Fibroblast of skin of scalp (primary cell): ENCODE measurements around the gene DST.
A peak's percentile ranks its signal among the peaks of the same experiment; 100 is the strongest.
"Not testable (repeated sequence)": the region's sequence is repeated elsewhere in the genome, so short reads cannot be mapped to it uniquely, and the experiment has no call there.

ENCODE experiments used
- DNase-seq: peaks from one replicate; pipeline ENCODE4 v3.0.0-alpha.2; 2013

Gene DST

GRCh38 chr6:56661338-56661737 is 18.6 kb upstream of the DST start:
- not testable (repeated sequence) for DNase-seq

- DNase-seq: no peak
These were observed 17.7 kb upstream of the DST start for GRCh38 chr6:56660381-56660730.

DNA sequence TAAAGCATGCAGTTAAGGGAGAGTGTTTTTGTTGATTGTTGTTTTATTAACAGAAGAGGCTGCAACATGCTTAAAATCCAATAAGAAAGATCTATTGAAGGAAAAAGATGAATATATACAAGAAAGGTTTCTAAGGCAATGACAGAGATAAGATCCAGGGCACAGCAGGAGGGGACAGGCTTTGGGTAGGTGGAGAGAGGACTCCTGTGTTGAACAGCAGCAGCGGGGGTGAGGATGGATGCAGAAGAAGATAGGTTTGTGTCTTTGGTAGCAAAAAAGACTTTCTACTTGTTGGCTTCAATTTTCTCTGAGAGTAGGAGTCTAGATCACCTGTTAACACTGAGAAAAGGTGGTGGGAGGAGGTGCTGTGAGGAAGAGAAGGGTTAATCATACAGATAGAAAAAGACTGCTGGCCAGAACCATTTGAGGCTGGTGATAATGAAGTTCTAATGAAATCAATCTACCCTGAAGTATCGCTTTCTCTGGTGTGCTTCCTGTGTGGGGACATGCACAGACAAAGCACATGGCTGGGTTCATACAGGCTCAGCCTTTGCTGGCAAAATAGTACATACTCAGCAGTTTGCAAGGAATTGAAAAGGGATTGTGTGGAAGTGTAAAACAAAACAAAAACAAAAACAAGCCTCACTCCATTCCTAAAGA is 17.2 kb upstream of the DST start:
- DNase-seq: no peak

DNA sequence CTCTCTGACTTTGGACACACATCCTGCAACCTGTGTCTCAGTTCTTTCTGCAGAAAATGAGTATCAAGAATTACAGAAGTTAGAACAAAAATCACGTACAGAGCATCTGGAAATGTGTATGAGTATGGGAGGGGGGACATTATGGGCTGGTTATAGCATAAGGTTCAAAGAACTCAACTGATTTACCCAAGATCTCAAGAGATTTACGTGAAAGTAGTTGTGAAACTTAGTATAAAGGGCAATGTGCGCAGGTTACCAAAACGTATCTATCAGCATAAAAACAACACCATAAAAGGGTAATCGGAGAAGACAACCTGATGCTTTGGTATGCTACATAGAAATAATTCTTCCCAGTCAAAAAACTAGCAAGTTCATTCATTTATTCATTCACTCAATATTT is 15.6 kb upstream of the DST start:
- no peak for DNase-seq

GRCh38 chr6:56657354-56657753 is 14.7 kb upstream of the DST start:
- DNase-seq: no peak

DNA sequence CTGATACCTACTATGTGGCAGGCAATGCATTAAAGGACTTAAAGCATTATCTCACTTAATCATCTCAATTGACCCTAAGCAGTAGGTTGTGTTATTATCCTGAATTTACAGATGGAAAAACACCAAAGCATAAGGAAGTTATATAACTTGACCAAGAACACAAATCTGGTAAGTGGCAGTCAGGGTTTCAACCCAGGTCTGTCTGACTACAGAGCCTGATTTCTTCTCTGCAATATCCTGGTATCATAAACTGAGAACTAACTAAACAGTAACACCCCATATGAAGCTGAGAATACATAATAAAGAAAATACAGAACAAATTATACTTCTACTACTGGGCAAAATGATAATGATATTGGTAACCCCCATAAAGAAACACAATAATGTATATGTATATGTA is 13.8 kb upstream of the DST start:
- DNase-seq: no peak

DNA sequence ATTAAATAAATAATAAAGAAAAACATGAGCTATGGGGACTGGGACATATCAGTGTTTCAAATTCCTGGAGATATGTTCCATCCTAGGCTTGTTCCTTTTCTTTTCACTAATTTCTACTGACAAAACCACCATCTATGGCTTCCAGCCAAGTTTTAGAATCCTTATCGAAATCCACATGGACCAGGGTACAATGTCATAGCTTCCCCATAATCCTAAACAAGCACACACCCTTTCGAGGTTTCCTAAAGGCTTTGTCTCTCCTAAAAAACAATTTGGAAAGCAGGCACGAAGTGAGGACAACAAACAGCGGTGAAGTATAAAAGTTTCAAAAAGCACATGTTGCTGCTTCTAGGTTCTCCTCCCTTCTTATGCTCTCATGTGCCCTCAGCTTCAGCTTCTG is 13.3 kb upstream of the DST start:
- no peak for DNase-seq

- no peak for DNase-seq
These were observed 12.6 kb upstream of the DST start for GRCh38 chr6:56655249-56655648.

- DNase-seq: peak; percentile 58
These were observed 10.3 kb upstream of the DST start for GRCh38 chr6:56652994-56653393.

DNA sequence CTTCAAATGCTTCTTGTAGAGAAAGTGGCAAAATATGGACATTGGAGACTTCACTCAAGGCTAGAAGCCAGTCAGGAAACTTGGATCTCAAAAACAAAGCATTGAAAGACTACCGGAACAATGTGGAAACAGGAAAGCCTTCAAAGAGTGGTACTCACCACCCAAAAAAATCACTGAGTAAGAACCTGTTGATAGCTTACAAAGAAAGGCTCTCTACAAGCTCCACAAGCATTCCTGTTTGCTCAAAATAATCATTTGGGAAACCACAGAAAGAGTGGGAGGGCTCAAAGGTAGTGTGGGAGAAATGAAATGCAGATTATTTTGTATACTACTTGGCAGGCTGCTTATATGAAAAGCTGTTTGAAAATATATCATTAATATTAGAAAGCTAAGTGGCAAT is 9.5 kb upstream of the DST start:
- no peak for DNase-seq

DNA sequence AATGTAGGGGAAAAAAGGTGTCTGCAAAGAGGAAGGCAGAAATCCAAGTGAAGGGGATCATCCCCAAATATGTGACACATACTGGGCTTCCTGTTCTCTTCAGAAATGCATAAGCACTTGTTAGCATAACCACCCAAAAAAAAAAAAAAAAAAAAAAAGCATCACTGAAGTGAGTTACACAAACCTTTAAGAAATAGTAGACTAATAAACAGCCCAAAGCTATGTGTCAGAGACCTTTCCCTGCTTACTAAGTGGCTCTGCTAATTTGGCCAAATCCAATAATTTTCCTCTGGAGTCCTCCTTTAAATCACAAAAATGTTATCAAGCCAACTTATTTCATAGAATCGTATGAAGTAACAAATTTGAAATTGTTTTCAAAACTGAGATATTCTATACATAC is 7.5 kb upstream of the DST start:
- DNase-seq: no peak

DNA sequence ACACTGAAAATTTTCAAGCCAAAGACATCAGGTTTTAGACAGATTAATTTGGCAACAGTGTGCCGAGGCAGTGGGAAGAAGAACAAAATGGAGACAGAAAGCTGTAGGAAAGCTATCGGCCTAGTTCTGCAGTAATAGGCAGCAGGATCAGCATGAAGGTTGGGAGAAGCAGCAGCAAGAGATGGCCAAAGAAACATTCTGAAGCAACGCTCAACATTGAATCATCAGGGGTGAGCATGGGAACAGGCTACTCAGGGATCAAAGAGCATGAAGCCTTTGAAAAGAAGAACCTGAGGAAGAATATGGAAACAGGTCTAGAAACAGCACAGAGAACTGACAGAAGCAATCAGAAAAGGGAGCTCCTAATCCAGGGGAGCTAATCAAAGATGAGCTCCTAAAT is 7.1 kb upstream of the DST start:
- no peak for DNase-seq

- DNase-seq: no peak
These were observed 6.5 kb upstream of the DST start for GRCh38 chr6:56649053-56649769.

- no peak for DNase-seq
These were observed 4.6 kb upstream of the DST start for GRCh38 chr6:56647172-56647762.

DNA sequence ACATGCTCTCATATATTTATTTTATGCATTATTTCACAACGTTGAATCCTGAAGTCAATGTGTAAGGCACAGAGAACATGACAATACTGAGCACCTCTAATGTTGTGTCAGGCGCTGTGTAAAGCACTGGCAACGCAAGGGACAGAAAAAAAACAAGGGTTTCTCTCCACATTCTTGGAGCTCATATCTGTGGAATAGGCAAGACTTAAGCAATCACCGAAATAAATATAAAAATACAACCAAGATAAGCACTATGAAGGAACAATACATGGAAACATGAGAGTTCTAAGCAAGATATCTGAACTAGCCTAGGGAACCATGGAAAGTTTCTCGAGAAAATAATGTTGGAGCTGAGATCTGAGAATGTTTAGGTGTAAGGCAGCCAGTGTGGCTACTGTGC is 1.7 kb upstream of the DST start:
- DNase-seq: no peak

- DNase-seq: peak; percentile 41
These were observed 845 bp upstream of the DST start for GRCh38 chr6:56643379-56644089.

GRCh38 chr6:56640374-56640773 is 2.3 kb downstream of the DST start:
- no peak for DNase-seq

DNA sequence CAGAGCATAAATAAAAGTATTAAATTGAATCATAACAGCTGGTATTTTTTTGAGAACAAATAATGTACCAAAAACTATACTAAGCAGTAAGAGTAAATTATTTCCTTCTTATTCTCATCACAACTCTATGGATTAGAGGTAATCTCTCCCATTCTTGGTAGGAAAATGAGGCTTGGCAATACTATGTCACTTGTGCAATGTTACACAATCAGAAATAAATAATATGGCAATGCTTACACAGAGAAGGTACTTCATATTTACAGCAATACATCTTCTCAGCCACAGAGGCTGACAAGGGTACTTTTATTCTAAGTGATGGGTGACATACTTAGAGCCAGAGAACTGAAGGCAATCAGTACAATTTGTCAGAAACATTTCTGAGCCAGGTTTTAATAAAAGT is 3.9 kb downstream of the DST start:
- DNase-seq: no peak

GRCh38 chr6:56637640-56638039 is 5.0 kb downstream of the DST start:
- peak; percentile 79 for DNase-seq

DNA sequence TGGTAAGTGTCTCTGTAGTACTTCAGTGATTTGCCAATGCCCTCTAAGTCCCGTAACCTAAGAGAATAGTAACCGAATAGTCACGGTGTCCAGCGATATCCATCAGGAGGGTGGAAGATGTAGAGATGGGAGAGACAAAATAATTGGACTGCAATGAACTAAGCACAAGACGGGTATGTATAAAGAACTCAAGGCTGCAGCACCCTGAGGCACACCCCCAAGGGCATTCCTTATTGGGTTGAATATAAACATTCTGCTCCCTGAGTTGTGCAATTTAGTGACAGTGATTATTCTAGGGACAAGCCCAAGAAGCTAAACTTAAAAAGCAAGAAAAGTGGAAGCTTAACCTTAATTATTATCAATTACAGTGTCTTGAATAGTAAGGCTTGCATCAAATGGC is 14.6 kb downstream of the DST start:
- DNase-seq: no peak

GRCh38 chr6:56625356-56625755 is 17.3 kb downstream of the DST start:
- no peak for DNase-seq

GRCh38 chr6:56624728-56625069 is 18.0 kb downstream of the DST start:
- no peak for DNase-seq

- no peak for DNase-seq
These were observed 18.5 kb downstream of the DST start for GRCh38 chr6:56624046-56624727.
